Measurements from ENCODE around the gene SH2D3C.

Gene SH2D3C

GRCh38 chr9:127700140-127700539, 78.3 kb downstream of the SH2D3C start:
- Histone ChIP-seq H3K4me1 (ENCODE audit: insufficient read depth, low read length) (no peaks in the 10 kb centered on the region), H3K36me3 (ENCODE audit: insufficient read depth, low read length) (no peaks in the 10 kb centered on the region), H3K4me3 (ENCODE audit: low read length) (no peak overlapping the region), H3K9me3 (ENCODE audit: insufficient read depth, low read depth, low read length) (no peaks in the 10 kb centered on the region), H3K27ac (ENCODE audit: low read depth, low read length) (no peak overlapping the region), H3K9ac (ENCODE audit: low read depth, low read length) (no peak overlapping the region), H3K27me3 (ENCODE audit: insufficient read depth, low read length) (no peaks in the 10 kb centered on the region)
- WGBS, result 94% methylated on average over 2 of the region's 2 CpGs

GRCh38 chr9:127698985-127699670, 79.3 kb downstream of the SH2D3C start:
- no peaks in the 10 kb centered on the region for H3K9me3 ChIP-seq (ENCODE audit: insufficient read depth, low read depth, low read length)
- no peaks in the 10 kb centered on the region for H3K4me1 ChIP-seq (ENCODE audit: insufficient read depth, low read length)
- H3K9ac ChIP-seq (ENCODE audit: low read depth, low read length), result peak overlapping the region; percentile 52; the same call in 1 of the 2 replicates
- H3K4me3 ChIP-seq (ENCODE audit: low read length), result peak overlapping the region; percentile 55
- H3K27me3 ChIP-seq (ENCODE audit: insufficient read depth, low read length), result no peaks in the 10 kb centered on the region
- WGBS, result 41% methylated on average over 41 of the region's 41 CpGs
- H3K27ac ChIP-seq (ENCODE audit: low read depth, low read length), result no peak overlapping the region; the same call in 1 of the 2 replicates
- no peaks in the 10 kb centered on the region for H3K36me3 ChIP-seq (ENCODE audit: insufficient read depth, low read length)

- Histone ChIP-seq H3K36me3 (ENCODE audit: insufficient read depth, low read length) (no peaks in the 10 kb centered on the region), H3K27me3 (ENCODE audit: insufficient read depth, low read length) (no peaks in the 10 kb centered on the region), H3K4me3 (ENCODE audit: low read length) (peak overlapping the region; percentile 55; the same call in 1 of the 2 replicates), H3K9ac (ENCODE audit: low read depth, low read length) (no peak overlapping the region), H3K4me1 (ENCODE audit: insufficient read depth, low read length) (no peaks in the 10 kb centered on the region), H3K27ac (ENCODE audit: low read depth, low read length) (no peak overlapping the region), H3K9me3 (ENCODE audit: insufficient read depth, low read depth, low read length) (no peaks in the 10 kb centered on the region)
- WGBS, result 94% methylated on average over 5 of the region's 5 CpGs
Measured at GRCh38 chr9:127698386-127698785, 80.1 kb downstream of the SH2D3C start.

- Histone ChIP-seq H3K27me3 (ENCODE audit: insufficient read depth, low read length) (no peaks in the 10 kb centered on the region), H3K4me1 (ENCODE audit: insufficient read depth, low read length) (no peaks in the 10 kb centered on the region), H3K9me3 (ENCODE audit: insufficient read depth, low read depth, low read length) (no peaks in the 10 kb centered on the region), H3K9ac (ENCODE audit: low read depth, low read length) (no peak overlapping the region), H3K27ac (ENCODE audit: low read depth, low read length) (no peak overlapping the region), H3K4me3 (ENCODE audit: low read length) (no peak overlapping the region), H3K36me3 (ENCODE audit: insufficient read depth, low read length) (no peaks in the 10 kb centered on the region)
- 88% methylated on average over 5 of the region's 5 CpGs for WGBS
Measured at GRCh38 chr9:127697575-127697974, 80.9 kb downstream of the SH2D3C start.

- Histone ChIP-seq H3K36me3 (ENCODE audit: insufficient read depth, low read length) (peaks cover under 1% of the 10 kb centered on the region; the same call in 1 of the 2 replicates), H3K4me1 (ENCODE audit: insufficient read depth, low read length) (no peaks in the 10 kb centered on the region), H3K9ac (ENCODE audit: low read depth, low read length) (no peak overlapping the region), H3K4me3 (ENCODE audit: low read length) (no peak overlapping the region), H3K27ac (ENCODE audit: low read depth, low read length) (no peak overlapping the region), H3K27me3 (ENCODE audit: insufficient read depth, low read length) (no peaks in the 10 kb centered on the region), H3K9me3 (ENCODE audit: insufficient read depth, low read depth, low read length) (no peaks in the 10 kb centered on the region)
- WGBS, result 88% methylated on average over 9 of the region's 9 CpGs
Measured at GRCh38 chr9:127694890-127695720, 83.4 kb downstream of the SH2D3C start.

DNA sequence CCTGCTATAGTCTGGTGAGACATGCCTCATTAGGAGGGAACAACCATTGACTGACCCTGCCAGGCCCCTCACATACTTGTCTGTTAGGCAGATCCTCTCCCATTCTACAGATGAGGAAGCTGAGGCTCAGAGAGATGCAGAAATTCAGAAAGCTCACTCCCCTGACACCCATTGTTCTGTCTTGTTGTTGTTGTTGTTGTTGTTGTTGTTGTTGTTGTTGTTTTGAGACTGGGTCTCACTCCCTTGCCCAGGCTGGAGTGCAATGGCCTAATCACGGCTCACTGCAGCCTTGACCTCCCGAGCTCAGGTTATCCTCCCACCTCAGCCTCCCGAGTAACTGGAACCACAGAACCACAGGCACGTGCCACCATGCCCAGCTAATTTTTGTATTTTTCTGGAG, 84.8 kb downstream of the SH2D3C start:
- H3K36me3 ChIP-seq (ENCODE audit: insufficient read depth, low read length), result peaks cover 13% of the 10 kb centered on the region
- no peak overlapping the region for H3K4me3 ChIP-seq (ENCODE audit: low read length)
- no peaks in the 10 kb centered on the region for H3K9me3 ChIP-seq (ENCODE audit: insufficient read depth, low read depth, low read length)
- H3K27me3 ChIP-seq (ENCODE audit: insufficient read depth, low read length), result no peaks in the 10 kb centered on the region
- H3K27ac ChIP-seq (ENCODE audit: low read depth, low read length), result no peak overlapping the region
- no peak overlapping the region for H3K9ac ChIP-seq (ENCODE audit: low read depth, low read length)
- no peaks in the 10 kb centered on the region for H3K4me1 ChIP-seq (ENCODE audit: insufficient read depth, low read length)
- 95% methylated on average over 4 of the region's 4 CpGs for WGBS

GRCh38 chr9:127693143-127693542, 85.3 kb downstream of the SH2D3C start:
- no peak overlapping the region for H3K27ac ChIP-seq (ENCODE audit: low read depth, low read length)
- no peaks in the 10 kb centered on the region for H3K9me3 ChIP-seq (ENCODE audit: insufficient read depth, low read depth, low read length)
- WGBS, result 93% methylated on average over 10 of the region's 10 CpGs

DNA sequence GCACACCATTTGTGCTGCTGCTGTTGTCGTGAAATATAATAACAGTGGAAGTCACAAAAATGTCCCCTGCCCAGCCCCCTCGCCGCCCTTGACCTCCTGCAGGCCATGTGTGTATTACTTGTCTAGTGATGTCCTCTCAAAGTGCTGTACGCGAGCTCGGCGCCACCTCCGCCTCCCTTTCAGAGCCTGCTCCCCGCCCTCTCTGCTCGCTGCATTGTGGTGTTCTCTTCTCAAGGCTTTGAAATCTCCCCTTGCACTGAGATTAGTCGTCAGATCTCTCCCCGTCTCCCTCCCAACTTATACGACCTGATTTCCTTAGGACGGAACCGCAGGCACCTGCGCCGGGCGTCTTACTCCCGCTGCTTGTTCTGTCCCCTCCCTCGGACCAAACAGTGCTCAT, 86.4 kb downstream of the SH2D3C start:
- 93% methylated on average over 20 of the region's 20 CpGs for WGBS
- Histone ChIP-seq H3K9ac (ENCODE audit: low read depth, low read length) (no peak overlapping the region), H3K9me3 (ENCODE audit: insufficient read depth, low read depth, low read length) (no peaks in the 10 kb centered on the region), H3K4me1 (ENCODE audit: insufficient read depth, low read length) (no peaks in the 10 kb centered on the region), H3K4me3 (ENCODE audit: low read length) (no peak overlapping the region), H3K27ac (ENCODE audit: low read depth, low read length) (no peak overlapping the region), H3K27me3 (ENCODE audit: insufficient read depth, low read length) (no peaks in the 10 kb centered on the region), H3K36me3 (ENCODE audit: insufficient read depth, low read length) (peaks cover 17% of the 10 kb centered on the region)

More at GRCh38 chr9:127693143-127693542, 85.3 kb downstream of the SH2D3C start:
- Histone ChIP-seq H3K9ac (ENCODE audit: low read depth, low read length) (no peak overlapping the region), H3K27me3 (ENCODE audit: insufficient read depth, low read length) (no peaks in the 10 kb centered on the region), H3K4me3 (ENCODE audit: low read length) (no peak overlapping the region), H3K36me3 (ENCODE audit: insufficient read depth, low read length) (peaks cover 14% of the 10 kb centered on the region), H3K4me1 (ENCODE audit: insufficient read depth, low read length) (no peaks in the 10 kb centered on the region)

DNA sequence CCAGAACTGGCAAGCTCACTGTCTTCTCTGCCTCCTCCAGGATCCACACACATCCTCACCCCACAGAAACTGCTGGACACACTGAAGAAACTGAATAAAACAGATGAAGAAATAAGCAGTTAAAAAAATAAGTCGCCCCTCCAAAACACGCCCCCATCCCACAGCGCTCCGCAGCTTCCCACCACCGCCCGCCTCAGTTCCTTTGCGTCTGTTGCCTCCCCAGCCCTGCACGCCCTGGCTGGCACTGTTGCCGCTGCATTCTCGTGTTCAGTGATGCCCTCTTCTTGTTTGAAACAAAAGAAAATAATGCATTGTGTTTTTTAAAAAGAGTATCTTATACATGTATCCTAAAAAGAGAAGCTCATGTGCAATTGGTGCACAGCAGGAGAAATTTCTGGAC, 87.7 kb downstream of the SH2D3C start:
- Histone ChIP-seq H3K4me1 (ENCODE audit: insufficient read depth, low read length) (no peaks in the 10 kb centered on the region), H3K9ac (ENCODE audit: low read depth, low read length) (no peak overlapping the region), H3K36me3 (ENCODE audit: insufficient read depth, low read length) (peaks cover 17% of the 10 kb centered on the region), H3K9me3 (ENCODE audit: insufficient read depth, low read depth, low read length) (no peaks in the 10 kb centered on the region), H3K4me3 (ENCODE audit: low read length) (no peak overlapping the region), H3K27ac (ENCODE audit: low read depth, low read length) (no peak overlapping the region), H3K27me3 (ENCODE audit: insufficient read depth, low read length) (no peaks in the 10 kb centered on the region)
- 94% methylated on average over 10 of the region's 10 CpGs for WGBS

- Histone ChIP-seq H3K4me3 (ENCODE audit: low read length) (no peak overlapping the region), H3K9me3 (ENCODE audit: insufficient read depth, low read depth, low read length) (no peaks in the 10 kb centered on the region), H3K27ac (ENCODE audit: low read depth, low read length) (no peak overlapping the region), H3K4me1 (ENCODE audit: insufficient read depth, low read length) (no peaks in the 10 kb centered on the region), H3K9ac (ENCODE audit: low read depth, low read length) (no peak overlapping the region), H3K27me3 (ENCODE audit: insufficient read depth, low read length) (no peaks in the 10 kb centered on the region), H3K36me3 (ENCODE audit: insufficient read depth, low read length) (peaks cover 17% of the 10 kb centered on the region)
- 92% methylated on average over 13 of the region's 13 CpGs for WGBS
Measured at GRCh38 chr9:127689329-127690000, 89.0 kb downstream of the SH2D3C start.
